Activated T-cell treated with anti-CD3 and anti-CD28 coated beads for 1 hour (primary cell): ENCODE data around the gene KLHL4.
"Not testable (repeated sequence)": the region's sequence is repeated elsewhere in the genome, so short reads cannot be mapped to it uniquely, and the experiment has no call there.

Experiments used
- DNase-seq: peaks from one replicate; pipeline ENCODE4 v3.0.0-alpha.2; 2020; ENCODE audit warnings: low read depth

Gene KLHL4

GRCh38 chrX:87517571-87518141 is at the start of gene KLHL4:
TSS of gene KLHL4 (plus strand) at chrX:87517802. CDS start at chrX:87517894, 92 bp downstream.
- DNase-seq: no peak

GRCh38 chrX:87468941-87469340 is 48.7 kb upstream of the KLHL4 start:
- no peak for DNase-seq

- no peak for DNase-seq
These were observed 41.8 kb upstream of the KLHL4 start for GRCh38 chrX:87475793-87476192.

GRCh38 chrX:87478703-87479102 is 38.9 kb upstream of the KLHL4 start:
- not testable (repeated sequence) for DNase-seq

GRCh38 chrX:87489071-87489470 is 28.5 kb upstream of the KLHL4 start:
- no peak for DNase-seq

GRCh38 chrX:87515836-87516235 is 1.8 kb upstream of the KLHL4 start:
- no peak for DNase-seq

- no peak for DNase-seq
These were observed 883 bp upstream of the KLHL4 start for GRCh38 chrX:87516717-87517121.

GRCh38 chrX:87518504-87518903 is 902 bp downstream of the KLHL4 start:
- no peak for DNase-seq

- DNase-seq: no peak
These were observed 8.2 kb downstream of the KLHL4 start for GRCh38 chrX:87525771-87526229.

GRCh38 chrX:87526281-87526680 is 8.7 kb downstream of the KLHL4 start:
- no peak for DNase-seq

GRCh38 chrX:87528487-87528886 is 10.9 kb downstream of the KLHL4 start:
- no peak for DNase-seq

- DNase-seq: no peak
These were observed 54.4 kb downstream of the KLHL4 start for GRCh38 chrX:87571964-87572363.

- no peak for DNase-seq
These were observed 55.3 kb downstream of the KLHL4 start for GRCh38 chrX:87572901-87573300.

GRCh38 chrX:87578978-87579377 is 61.4 kb downstream of the KLHL4 start:
- no peak for DNase-seq

GRCh38 chrX:87580862-87581261 is 63.3 kb downstream of the KLHL4 start:
- DNase-seq: no peak

- no peak for DNase-seq
These were observed 64.9 kb downstream of the KLHL4 start for GRCh38 chrX:87582453-87582852.

- no peak for DNase-seq
These were observed 66.1 kb downstream of the KLHL4 start for GRCh38 chrX:87583679-87584078.

- no peak for DNase-seq
These were observed 98.8 kb downstream of the KLHL4 start for GRCh38 chrX:87616371-87616770.

- no peak for DNase-seq
These were observed 104.1 kb downstream of the KLHL4 start for GRCh38 chrX:87621697-87622096.

GRCh38 chrX:87626996-87627395 is 109.4 kb downstream of the KLHL4 start:
- no peak for DNase-seq

GRCh38 chrX:87634361-87634760 is 116.8 kb downstream of the KLHL4 start:
- no peak for DNase-seq

- DNase-seq: no peak
These were observed 118.9 kb downstream of the KLHL4 start for GRCh38 chrX:87636533-87636932.

GRCh38 chrX:87641439-87641838 is 123.8 kb downstream of the KLHL4 start:
- not testable (repeated sequence) for DNase-seq

GRCh38 chrX:87661761-87662160 is 144.2 kb downstream of the KLHL4 start:
- no peak for DNase-seq

GRCh38 chrX:87663421-87663820 is 145.8 kb downstream of the KLHL4 start:
- no peak for DNase-seq
